Ovary (tissue), 9 donors: Measurements from ENCODE around the gene CORO1C. TPM values are rescaled to one million over a fixed set of nuclear protein-coding genes. Genes with fewer than 3 reads are reported as not detected.
"Not testable (repeated sequence)": the region's sequence is repeated elsewhere in the genome, so short reads cannot be mapped to it uniquely, and the experiment has no call there.

Experiments used
- DNase-seq, 5 donors: peaks; one replicate each; pipeline ENCODE4 v3.0.0-alpha.2; 2019 to 2020
- H3K27ac ChIP-seq, 2 donors: fragments of 200-600 bp; one replicate each; pipeline versions ENCODE4 v1.5.1 to v1.8.0; 2019 to 2022
- H3K27me3 ChIP-seq: fragments of 200-600 bp; one replicate; pipeline ENCODE4 v1.8.0; 2022
- H3K36me3 ChIP-seq: fragments of 200-600 bp; sonication (generic); one replicate; pipeline ENCODE4 v1.5.1; 2019
- H3K4me1 ChIP-seq: one replicate; pipeline ENCODE4 v1.8.1; 2013; ENCODE audit warnings: mild to moderate bottlenecking, moderate library complexity; ENCODE audit not compliant: insufficient read depth
- H3K4me3 ChIP-seq: fragments of 200-600 bp; sonication (generic); one replicate; pipeline ENCODE4 v1.5.1; 2017
- H3K9me3 ChIP-seq, 2 donors: fragments of 200-600 bp in 1 of 2; sonication (generic) in 1 of 2; one replicate each; pipeline versions ENCODE4 v1.5.1 to v1.8.1; 2013 to 2019; ENCODE audit warnings: mild to moderate bottlenecking in 1 of 2, moderate library complexity in 1 of 2
- CTCF ChIP-seq, 3 donors: fragments of 450-650 bp in 2 of 3; fragments of 200-600 bp in 1 of 3; IDR thresholded peaks; one replicate each; pipeline versions ENCODE4 v1.5.1 to v1.8.0; 2016 to 2022; ENCODE audit warnings: antibody characterized with exemption in 3 of 3, mild to moderate bottlenecking in 1 of 3
- EP300 ChIP-seq: sonication (generic); formaldehyde crosslinking; IDR thresholded peaks from one replicate; pipeline ENCODE4 v1.6.1; 2017; ENCODE audit warnings: antibody characterized with exemption
- POLR2A ChIP-seq: fragments of 450-650 bp; IDR thresholded peaks from one replicate; pipeline ENCODE4 v1.6.1; 2017; ENCODE audit warnings: antibody characterized with exemption, mild to moderate bottlenecking, moderate library complexity
- WGBS, 3 donors: extraction: QIAGEN DNeasy Blood & Tissue Kit in 1 of 3; methylation state at CpG; one replicate each; pipeline versions ENCODE4 v1.1.5 to v1.1.7; 2013 to 2017; 5-methylcytosine and 5-hydroxymethylcytosine counted together
- intact Hi-C, 4 donors: fragments of 100-400 bp; cut with DNase I; formaldehyde crosslinking; loops; one replicate each; pipeline versions ENCODE4 v1.11.0 to v1.15.1; 2022 to 2023
- polyA plus RNA-seq, 2 donors: library from polyadenylated mRNA; stranded (reverse); fragments of 200-250 nt in 1 of 2; fragments of 350-450 nt in 1 of 2; fragmentation: Illumina TruSeq in 1 of 2; extraction: RNeasy Lipid Tissue Mini Kit (QIAGEN cat#74804) in 1 of 2; gene quantifications; one replicate each; pipeline ENCODE4 v1.2.3, GENCODE V29; 2013 to 2014
- total RNA-seq, 7 donors: library from RNA; depleted of rRNA in 2 of 7; stranded (reverse); fragments of >200 nt in 2 of 7; fragmentation: NEBNext Ultra II Directional in 3 of 7; extraction: Animal tissue kit (Norgen Biotek cat#: 25700) in 3 of 7; gene quantifications; one replicate each; pipeline versions ENCODE4 v1.1.0 to v1.2.4, GENCODE V29; 2016 to 2023
- donor health status: DM: no; HTN: no; CAD: no; lungs with moderate emphysema.
- donor health status: DM: no; HTN: no; CAD: no.
- donor health status: Bipolar disorder and iron deficiency.
- donor health status: DM: yes; HTN: yes; CAD: no.
- donor health status: DM: no; HTN: no; CAD: no.
- donor health status: DM: yes; HTN: yes; CAD: no.

The CORO1C gene
- total and polyA plus RNA-seq, 9 donors: 35.1 to 143 (median 113) TPM

- DNase-seq: no peak
- Histone ChIP-seq H3K9me3 (no peaks in the 10 kb centered on the region), H3K27ac (no peak overlapping the region), H3K4me1 (no peaks in the 10 kb centered on the region), H3K36me3 (no peaks in the 10 kb centered on the region), H3K4me3 (no peak overlapping the region), H3K27me3 (no peaks in the 10 kb centered on the region)
- intact Hi-C loops: loop anchor here in 2 of 4 donors (10.0 kb wide), 2 partner anchors 73 to 117 kb away; partner anchors contain the start of gene SSH1 (in 1 of the 2)
- no peak for TF ChIP-seq POLR2A
- WGBS, 3 donors: 56 to 60% (median 56%) methylated on average over 2 of the region's 2 CpGs
Measured at GRCh38 chr12:108738170-108738569, 6.9 kb upstream of the CORO1C start.

- intact Hi-C loops: loop anchor here in 2 of 4 donors (10.0 kb wide), 2 partner anchors 71 to 119 kb away; partner anchors contain the start of gene SSH1 (in 1 of the 2)
- WGBS, 3 donors: 85 to 91% (median 88%) methylated on average over 3 of the region's 3 CpGs
- Histone ChIP-seq H3K27ac (no peak overlapping the region), H3K27me3 (no peaks in the 10 kb centered on the region), H3K4me1 (no peaks in the 10 kb centered on the region), H3K36me3 (no peaks in the 10 kb centered on the region), H3K9me3 (no peaks in the 10 kb centered on the region), H3K4me3 (no peak overlapping the region)
- DNase-seq: no peak
- TF ChIP-seq POLR2A (no peak), CTCF (IDR thresholded peaks at IDR 0.05) (no peak), EP300 (no peak)
Measured at GRCh38 chr12:108735855-108736254, 4.5 kb upstream of the CORO1C start.

GRCh38 chr12:108734200-108734906 lies 3.0 kb upstream of the CORO1C start:
- no peak overlapping the region for H3K27ac ChIP-seq
- H3K4me1 ChIP-seq: no peaks in the 10 kb centered on the region
- WGBS, 3 donors: 49 to 55% (median 54%) methylated on average over 9 of the region's 9 CpGs
- TF ChIP-seq POLR2A (no peak), CTCF (IDR thresholded peaks at IDR 0.05) (no peak), EP300 (no peak)
- H3K36me3 ChIP-seq: no peaks in the 10 kb centered on the region
- no peaks in the 10 kb centered on the region for H3K9me3 ChIP-seq
- H3K4me3 ChIP-seq: no peak overlapping the region
- intact Hi-C loops: loop anchor here in 3 of 4 donors (5.0 to 10.0 kb wide), 4 partner anchors 42 to 120 kb away; partner anchors contain the start of gene SSH1 (in 1 of the 3)
- H3K27me3 ChIP-seq: no peaks in the 10 kb centered on the region
- DNase-seq: no peak

- not testable (repeated sequence) for H3K27me3 ChIP-seq, H3K36me3 ChIP-seq, H3K27ac ChIP-seq, H3K4me1 ChIP-seq, H3K4me3 ChIP-seq, DNase-seq, H3K9me3 ChIP-seq
- intact Hi-C loops: loop anchor here in 3 of 4 donors (5.0 to 10.0 kb wide), 4 partner anchors 41 to 122 kb away; partner anchors contain the start of gene SSH1 (in 1 of the 3)
- WGBS, 3 donors: 69 to 81% (median 71%) methylated on average over 6 of the region's 6 CpGs
Measured at GRCh38 chr12:108733230-108733531, 1.9 kb upstream of the CORO1C start.

- DNase-seq: no peak
- H3K27me3 ChIP-seq: no peaks in the 10 kb centered on the region
- WGBS, 3 donors: 54 to 65% (median 57%) methylated on average over 13 of the region's 13 CpGs
- H3K36me3 ChIP-seq: no peaks in the 10 kb centered on the region
- no peaks in the 10 kb centered on the region for H3K9me3 ChIP-seq
- TF ChIP-seq POLR2A (no peak), EP300 (no peak), CTCF (IDR thresholded peaks at IDR 0.05) (no peak)
- no peaks in the 10 kb centered on the region for H3K4me1 ChIP-seq
- peak overlapping the region; percentile 82 for H3K4me3 ChIP-seq
- peak overlapping the region; percentile 91 for H3K27ac ChIP-seq
- intact Hi-C loops: loop anchor here in 3 of 4 donors (5.0 to 10.0 kb wide), 4 partner anchors 40 to 122 kb away; partner anchors contain the start of gene SSH1 (in 1 of the 3)
Measured at GRCh38 chr12:108732489-108733229, 1.3 kb upstream of the CORO1C start.
